HG02885 (cell line): Measurements from ENCODE around the gene PRKCB.
A peak's percentile ranks its signal among the peaks of the same experiment; 100 is the strongest.
"Not testable (repeated sequence)": the region's sequence is repeated elsewhere in the genome, so short reads cannot be mapped to it uniquely, and the experiment has no call there.

Experiments used
- ATAC-seq: cut with Tn5 transposase; IDR thresholded peaks from one replicate; pipeline ENCODE4 v1.9.1; 2021; ENCODE audit warnings: mild to moderate bottlenecking; ENCODE audit not compliant: unreplicated experiment, poor library complexity

PRKCB gene

DNA sequence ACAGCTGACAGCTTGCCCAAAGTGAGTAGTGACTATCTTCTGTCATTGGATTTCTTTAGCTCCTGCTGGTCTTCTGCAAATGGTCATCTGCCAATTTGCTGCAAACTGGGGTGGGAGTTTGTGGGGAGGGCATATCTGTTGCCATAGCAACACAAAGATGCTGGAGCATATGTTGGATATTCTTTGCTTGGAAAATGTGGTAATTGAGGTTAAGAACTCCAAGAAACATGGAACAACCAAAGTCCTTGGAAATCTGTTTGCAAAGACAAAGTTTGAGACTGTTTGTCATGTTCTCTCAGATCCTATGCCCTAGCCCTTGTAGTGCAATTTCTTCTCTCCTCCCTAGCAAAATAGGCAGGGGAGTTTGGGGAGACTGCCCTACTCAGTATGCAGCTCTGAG is 155.3 kb downstream of the PRKCB start:
- no peak for ATAC-seq

GRCh38 chr16:23994615-23995014 is 158.8 kb downstream of the PRKCB start:
- no peak for ATAC-seq

DNA sequence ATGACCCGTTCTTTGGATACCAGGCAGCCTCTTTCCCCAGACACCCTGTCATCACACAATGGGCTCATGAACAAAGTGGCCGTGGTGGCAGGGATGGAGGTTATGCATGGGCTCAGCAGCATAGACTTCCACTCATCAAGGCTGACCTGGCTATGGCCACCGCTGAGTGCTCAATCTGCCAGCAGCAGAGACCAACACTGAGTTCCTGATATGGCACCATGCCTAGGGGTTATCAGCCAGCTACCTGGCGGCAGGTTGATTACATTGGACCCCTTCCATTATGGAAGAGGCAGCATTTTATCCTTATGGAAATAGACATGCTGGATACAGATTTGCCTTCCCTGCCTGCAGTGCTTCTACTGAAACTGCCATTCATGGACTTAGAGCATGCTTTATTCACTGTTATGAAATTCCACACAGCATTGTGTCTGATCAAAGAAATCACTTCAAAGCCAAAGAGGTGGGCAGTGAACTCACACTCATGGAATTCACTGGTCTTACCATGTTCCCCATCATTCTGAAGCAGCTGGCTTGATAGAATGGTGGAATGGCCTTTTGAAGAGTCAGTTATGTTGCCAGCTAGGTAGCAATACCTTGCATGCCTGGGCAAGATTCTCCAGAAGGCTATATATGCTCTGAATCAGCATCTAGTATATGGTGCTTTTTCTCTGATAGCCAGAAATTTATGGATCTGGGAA is 160.6 kb downstream of the PRKCB start:
- no peak for ATAC-seq

GRCh38 chr16:23998771-23999170 is 163.0 kb downstream of the PRKCB start:
- no peak for ATAC-seq

DNA sequence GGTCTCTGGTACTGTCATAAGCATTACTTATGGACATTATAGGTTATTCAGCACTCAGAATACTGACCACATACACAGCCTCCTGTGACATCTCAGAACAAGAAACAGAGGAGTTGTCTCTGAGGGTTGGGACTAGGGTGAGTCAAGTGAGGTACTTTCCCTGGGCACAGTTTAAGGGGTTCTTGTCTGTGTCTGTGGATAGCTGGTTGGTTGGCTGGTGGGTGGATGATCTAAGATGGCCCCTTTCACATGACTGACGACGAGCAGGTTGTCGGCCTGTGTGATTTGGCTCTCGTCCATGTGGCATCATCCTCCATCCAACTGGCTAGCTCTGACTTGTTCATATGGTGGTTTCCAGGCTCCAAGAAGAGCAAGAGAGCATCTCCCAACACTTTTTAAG is 163.9 kb downstream of the PRKCB start:
- no peak for ATAC-seq

- no peak for ATAC-seq
Observed at GRCh38 chr16:24001710-24002109, 165.9 kb downstream of the PRKCB start.

- no peak for ATAC-seq
Observed at GRCh38 chr16:24002619-24003018, 166.8 kb downstream of the PRKCB start.

GRCh38 chr16:24005577-24005976 is 169.8 kb downstream of the PRKCB start:
- ATAC-seq, result no peak

DNA sequence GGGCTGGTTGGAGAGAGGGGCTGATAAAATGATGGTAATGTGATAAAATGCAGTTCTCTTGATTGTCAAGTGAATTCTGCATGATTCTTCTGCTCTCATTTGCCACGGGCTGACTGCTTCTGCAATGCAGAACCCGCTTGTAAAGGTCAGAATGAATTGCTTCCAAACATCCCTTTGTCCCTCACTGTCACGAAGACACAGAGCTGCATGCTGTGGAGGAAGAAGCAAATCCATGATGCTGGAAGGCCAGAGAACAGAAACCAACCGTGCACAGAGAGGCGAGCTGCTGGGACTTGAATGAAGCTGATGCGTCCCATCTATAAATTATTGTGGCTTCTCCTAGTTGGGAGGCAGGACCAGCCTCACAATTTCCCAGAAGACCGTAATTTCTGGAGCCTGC is 171.6 kb downstream of the PRKCB start:
- no peak for ATAC-seq

DNA sequence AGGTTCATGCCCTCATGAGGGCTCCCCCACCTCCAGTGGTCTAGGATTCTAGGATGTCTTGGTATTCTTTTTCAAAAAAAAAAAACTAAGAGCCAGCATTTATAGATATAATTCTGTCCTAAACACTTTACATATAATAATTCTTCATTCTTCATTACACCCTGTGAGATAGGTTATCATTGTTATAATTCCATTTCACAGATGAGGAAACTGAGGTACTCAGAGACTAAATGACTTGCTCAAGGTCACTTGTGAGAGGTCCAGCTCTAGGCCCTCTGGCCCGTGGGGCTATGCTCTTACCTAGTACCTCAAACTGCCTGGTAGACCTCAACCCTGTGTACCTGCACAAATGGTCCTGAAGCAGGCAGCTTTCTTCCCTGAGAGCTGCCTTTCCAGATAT is 172.2 kb downstream of the PRKCB start:
- no peak for ATAC-seq

- no peak for ATAC-seq
Observed at GRCh38 chr16:24009098-24009497, 173.3 kb downstream of the PRKCB start.

- no peak for ATAC-seq
Observed at GRCh38 chr16:24009955-24010354, 174.2 kb downstream of the PRKCB start.

GRCh38 chr16:24010440-24011089 is 174.8 kb downstream of the PRKCB start:
- peak; percentile 54 for ATAC-seq

- no peak for ATAC-seq
Observed at GRCh38 chr16:24011237-24011636, 175.5 kb downstream of the PRKCB start.

DNA sequence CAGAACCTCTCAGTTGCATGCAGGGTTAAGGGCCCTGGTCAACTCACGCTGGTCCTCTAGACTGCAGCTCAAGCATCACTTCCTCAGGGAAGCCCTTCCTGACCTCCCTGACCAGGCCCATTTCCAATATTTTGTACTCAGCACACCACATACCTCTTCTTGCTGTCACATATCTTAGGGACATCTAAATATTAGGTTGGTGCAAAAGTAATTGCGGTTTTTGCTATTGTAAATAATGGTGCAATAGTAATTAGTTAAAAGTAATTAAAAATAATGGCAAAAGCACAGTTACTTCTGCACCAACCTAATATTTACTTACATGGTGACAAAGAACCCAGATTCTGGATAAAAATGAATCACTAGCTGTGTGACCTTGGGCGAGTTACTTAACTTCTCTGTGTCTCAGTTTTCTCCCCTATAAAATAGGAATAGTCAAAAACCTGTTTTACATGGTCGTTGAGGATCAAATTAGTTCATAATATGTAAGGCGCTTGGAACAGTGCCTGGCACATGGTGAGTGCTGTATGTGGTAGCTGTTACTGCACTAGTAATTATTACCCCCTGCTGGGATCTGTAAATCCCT is 177.4 kb downstream of the PRKCB start:
- no peak for ATAC-seq

- ATAC-seq, result peak; percentile 92
Observed at GRCh38 chr16:24013864-24014645, 178.3 kb downstream of the PRKCB start.

GRCh38 chr16:24014955-24015354 is 179.2 kb downstream of the PRKCB start:
- ATAC-seq, result not testable (repeated sequence)

GRCh38 chr16:24015923-24016322 is 180.1 kb downstream of the PRKCB start:
- ATAC-seq, result no peak

DNA sequence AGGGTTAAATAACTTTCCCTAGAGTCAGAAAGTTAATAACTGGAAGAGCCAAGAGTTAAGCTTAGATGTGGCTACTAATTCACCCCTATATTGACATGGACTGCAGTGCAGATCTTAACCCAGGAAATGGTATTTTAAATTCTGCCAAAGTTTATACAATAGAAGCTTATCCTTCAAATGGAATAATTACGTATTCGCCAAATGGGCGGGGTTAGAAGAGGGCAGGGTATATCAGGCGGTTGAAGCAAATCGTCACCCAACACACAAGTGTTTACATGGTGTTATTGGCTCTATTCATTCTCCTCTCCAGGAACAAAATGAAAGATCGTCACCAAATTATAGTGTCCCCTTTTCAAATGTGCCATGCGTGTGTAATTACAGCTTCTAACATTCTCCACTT is 182.7 kb downstream of the PRKCB start:
- ATAC-seq, result no peak

DNA sequence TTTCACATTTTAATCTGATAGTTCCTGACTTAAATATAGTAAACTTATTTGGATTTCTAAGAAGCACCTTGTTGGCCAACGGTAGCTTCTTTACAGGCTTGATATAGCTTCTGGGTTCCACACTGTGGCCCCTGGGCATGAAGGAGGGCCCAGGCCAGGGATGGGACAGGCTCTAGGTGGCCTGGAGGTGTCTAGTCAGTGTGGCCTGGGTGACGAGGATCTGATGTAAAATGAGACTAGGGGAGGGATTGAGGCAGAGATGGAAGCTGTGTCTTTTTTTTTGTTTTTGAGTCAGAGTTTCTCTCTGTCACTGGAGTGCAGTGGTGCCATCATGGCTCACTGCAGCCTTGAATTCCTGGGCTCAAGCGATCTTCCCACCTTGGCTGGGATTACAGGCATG is 187.0 kb downstream of the PRKCB start:
- no peak for ATAC-seq

GRCh38 chr16:24023621-24024020 is 187.8 kb downstream of the PRKCB start:
- ATAC-seq, result no peak
